ENCODE data around the gene METTL23.
A peak's percentile ranks its signal among the peaks of the same experiment; 100 is the strongest.

The METTL23 gene

GRCh38 chr17:76772842-76773525 lies 46.3 kb downstream of the METTL23 start:
- DNase-seq (ENCODE audit: low spot score) = peak; percentile 89

GRCh38 chr17:76775021-76775600 lies 48.5 kb downstream of the METTL23 start:
- no peak for DNase-seq (ENCODE audit: low spot score)

GRCh38 chr17:76781056-76781982 lies 54.7 kb downstream of the METTL23 start:
- DNase-seq (ENCODE audit: low spot score) = no peak

- no peak for DNase-seq (ENCODE audit: low spot score)
These were observed 56.5 kb downstream of the METTL23 start for GRCh38 chr17:76783146-76783545.

All from CD4-positive, alpha-beta T cell treated with Interleukin-15 for 4 hours (primary cell).